Measurements from ENCODE around the gene USP7. TPM values are rescaled to one million over a fixed set of nuclear protein-coding genes. Genes with fewer than 3 reads are reported as not detected.

Gene USP7
- total RNA-seq, 1 donor from 2014 or later: 66.9 TPM

GRCh38 chr16:8946544-8946943, 17.2 kb downstream of the USP7 start:
- DNase-seq (ENCODE audit: low read depth): no peak
- Histone ChIP-seq H3K27me3 (ENCODE audit: control insufficient read depth, insufficient read depth, low read length) (no peaks in the 10 kb centered on the region), H3K4me3 (ENCODE audit: low read depth, low read length) (no peak overlapping the region), H3K36me3 (ENCODE audit: control insufficient read depth, insufficient read depth, low read length) (no peaks in the 10 kb centered on the region)
- TF ChIP-seq CTCF (IDR thresholded peaks at IDR 0.05; ENCODE audit: insufficient read depth, low read length, poor library complexity, severe bottlenecking): no peak

- H3K27me3 ChIP-seq (ENCODE audit: control insufficient read depth, insufficient read depth, low read length): no peaks in the 10 kb centered on the region
- no peak for TF ChIP-seq CTCF (IDR thresholded peaks at IDR 0.05; ENCODE audit: insufficient read depth, low read length, poor library complexity, severe bottlenecking)
- H3K36me3 ChIP-seq (ENCODE audit: control insufficient read depth, insufficient read depth, low read length): no peaks in the 10 kb centered on the region
- DNase-seq (ENCODE audit: low read depth): no peak
- H3K4me3 ChIP-seq (ENCODE audit: low read depth, low read length): no peak overlapping the region
These were observed 17.9 kb downstream of the USP7 start for GRCh38 chr16:8945626-8946296.

GRCh38 chr16:8943966-8944759, 19.5 kb downstream of the USP7 start:
- no peaks in the 10 kb centered on the region for H3K27me3 ChIP-seq (ENCODE audit: control insufficient read depth, insufficient read depth, low read length)
- H3K4me3 ChIP-seq (ENCODE audit: low read depth, low read length): no peak overlapping the region
- TF ChIP-seq CTCF (IDR thresholded peaks at IDR 0.05; ENCODE audit: insufficient read depth, low read length, poor library complexity, severe bottlenecking): no peak
- no peak for DNase-seq (ENCODE audit: low read depth)
- no peaks in the 10 kb centered on the region for H3K36me3 ChIP-seq (ENCODE audit: control insufficient read depth, insufficient read depth, low read length)

GRCh38 chr16:8943001-8943763, 20.5 kb downstream of the USP7 start:
- H3K4me3 ChIP-seq (ENCODE audit: low read depth, low read length): no peak overlapping the region
- no peak for TF ChIP-seq CTCF (IDR thresholded peaks at IDR 0.05; ENCODE audit: insufficient read depth, low read length, poor library complexity, severe bottlenecking)

GRCh38 chr16:8941718-8942344, 21.9 kb downstream of the USP7 start:
- no peak for DNase-seq (ENCODE audit: low read depth)
- Histone ChIP-seq H3K4me3 (ENCODE audit: low read depth, low read length) (no peak overlapping the region), H3K27me3 (ENCODE audit: control insufficient read depth, insufficient read depth, low read length) (no peaks in the 10 kb centered on the region), H3K36me3 (ENCODE audit: control insufficient read depth, insufficient read depth, low read length) (no peaks in the 10 kb centered on the region)
- TF ChIP-seq CTCF (IDR thresholded peaks at IDR 0.05; ENCODE audit: insufficient read depth, low read length, poor library complexity, severe bottlenecking): no peak

More at GRCh38 chr16:8943001-8943763, 20.5 kb downstream of the USP7 start:
- H3K27me3 ChIP-seq (ENCODE audit: control insufficient read depth, insufficient read depth, low read length): no peaks in the 10 kb centered on the region
- DNase-seq (ENCODE audit: low read depth): no peak
- no peaks in the 10 kb centered on the region for H3K36me3 ChIP-seq (ENCODE audit: control insufficient read depth, insufficient read depth, low read length)
